Muscle of leg (tissue), 11 donors: ENCODE measurements around the gene CFTR. TPM values are rescaled to one million over a fixed set of nuclear protein-coding genes. Genes with fewer than 3 reads are reported as not detected.
"Not testable (repeated sequence)": the region's sequence is repeated elsewhere in the genome, so short reads cannot be mapped to it uniquely, and the experiment has no call there.

Experiments used
- DNase-seq: peaks from one replicate; pipeline ENCODE4 v3.0.0; 2013
- H3K27ac ChIP-seq: one replicate; pipeline ENCODE4 v1.5.1; 2013; ENCODE audit warnings: mild to moderate bottlenecking, low read length, control low read depth
- H3K27me3 ChIP-seq: one replicate; pipeline ENCODE4 v1.6.1; 2013; ENCODE audit warnings: low read length; ENCODE audit not compliant: control insufficient read depth, insufficient read depth
- H3K36me3 ChIP-seq: one replicate; pipeline ENCODE4 v1.6.1; 2013; ENCODE audit warnings: low read length; ENCODE audit not compliant: control insufficient read depth, insufficient read depth
- H3K4me1 ChIP-seq: one replicate; pipeline ENCODE4 v1.6.1; 2013; ENCODE audit warnings: low read length; ENCODE audit not compliant: control insufficient read depth, insufficient read depth
- H3K4me3 ChIP-seq: one replicate; pipeline ENCODE4 v1.5.1; 2013; ENCODE audit warnings: low read length, control low read depth
- H3K9me3 ChIP-seq: replicated peaks from 2 replicates; pipeline ENCODE4 v1.6.1; 2013; ENCODE audit warnings: low read depth, low read length; ENCODE audit not compliant: control insufficient read depth
- WGBS: methylation state at CpG from one replicate; pipeline ENCODE4 v1.1.5; 2013; ENCODE audit warnings: missing lambda C conversion rate; ENCODE audit not compliant: insufficient coverage; 5-methylcytosine and 5-hydroxymethylcytosine counted together
- polyA plus RNA-seq, 8 donors: library from polyadenylated mRNA; unstranded; fragments of 120-200 nt; gene quantifications; one replicate each; pipeline versions ENCODE4 v1.2.1 to v1.2.3, GENCODE V29; 2013; ENCODE audit warnings: inconsistent platforms in 1 of 8, low replicate concordance in 1 of 8; ENCODE audit not compliant: insufficient read length in 8 of 8, insufficient read depth in 1 of 8
- total RNA-seq: library from RNA; stranded (reverse); fragments of 120-200 nt; gene quantifications from one replicate; pipeline ENCODE4 v1.2.4, GENCODE V29; 2013

The CFTR gene
- total and polyA plus RNA-seq, 9 donors: 0.04 to 3.7 (median 0.41) TPM

DNA sequence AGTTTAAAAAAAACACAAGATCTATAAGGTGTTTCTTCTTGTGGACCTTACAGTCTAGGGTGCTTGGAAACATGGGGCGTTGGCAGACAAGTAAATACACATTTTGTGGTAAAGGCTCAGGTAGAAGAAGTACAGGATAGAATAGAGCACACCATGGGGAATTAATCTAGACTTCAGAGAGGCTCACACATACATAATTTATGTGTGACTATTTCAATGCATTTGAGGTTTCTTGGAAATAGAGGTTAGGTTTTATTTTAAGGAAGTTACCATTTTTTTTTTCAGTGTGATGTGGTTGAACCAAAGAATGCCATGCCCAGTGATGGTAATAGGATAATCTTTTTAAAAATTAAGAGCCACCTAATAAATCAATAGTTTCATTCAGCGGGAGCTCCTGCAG lies 12.8 kb downstream of the CFTR start:
- H3K27me3 ChIP-seq: no peaks in the 10 kb centered on the region
- no peak overlapping the region for H3K27ac ChIP-seq
- no peak overlapping the region for H3K4me3 ChIP-seq
- no peak for DNase-seq
- H3K36me3 ChIP-seq: no peaks in the 10 kb centered on the region
- H3K4me1 ChIP-seq: no peaks in the 10 kb centered on the region
- WGBS: no CpG with 5 or more reads among the region's 2 CpGs
- no peaks in the 10 kb centered on the region for H3K9me3 ChIP-seq

DNA sequence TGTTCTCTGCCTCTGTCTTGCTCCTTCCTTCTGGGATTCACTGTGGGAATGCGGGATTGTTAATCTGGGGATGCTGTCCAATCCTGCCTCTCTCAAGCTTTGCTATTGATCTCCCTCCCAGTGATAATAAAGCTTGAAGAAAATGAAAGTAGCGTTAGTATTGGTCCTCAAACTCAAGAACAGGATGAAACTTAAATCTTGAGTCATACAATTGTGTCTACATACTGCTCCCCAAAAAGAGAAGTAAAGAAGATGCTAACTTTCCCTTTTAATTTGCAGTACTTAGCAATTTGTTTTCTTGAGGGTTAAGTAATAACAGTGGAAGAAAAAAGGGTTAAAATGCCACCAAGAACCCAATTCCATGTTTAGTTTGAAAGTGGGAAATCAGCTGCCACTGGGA lies 13.6 kb downstream of the CFTR start:
- no peaks in the 10 kb centered on the region for H3K4me1 ChIP-seq

DNA sequence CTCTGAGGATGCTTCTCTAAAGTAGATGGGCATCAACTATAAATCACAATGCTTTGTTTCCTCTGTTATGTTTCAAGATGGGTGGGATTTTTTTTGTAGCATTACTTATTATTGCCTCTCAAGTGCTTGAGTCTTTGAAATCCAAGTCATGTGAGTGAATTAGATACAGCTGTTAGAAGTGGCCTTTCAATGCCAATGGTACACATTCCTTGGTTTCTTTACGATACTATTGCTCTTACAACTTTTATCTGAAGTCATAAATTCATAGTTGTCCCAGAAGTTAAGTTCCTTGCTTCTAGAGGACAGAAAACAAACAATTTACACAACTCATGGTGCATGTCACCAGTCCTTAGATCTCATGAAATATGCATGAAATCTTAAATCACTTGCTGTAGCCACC lies 15.5 kb downstream of the CFTR start:
- whole genome bisulfite sequencing: no CpG with 5 or more reads among the region's 1 CpG
- no peak for DNase-seq
- Histone ChIP-seq H3K4me3 (no peak overlapping the region), H3K4me1 (no peaks in the 10 kb centered on the region), H3K9me3 (no peaks in the 10 kb centered on the region), H3K27ac (no peak overlapping the region), H3K36me3 (no peaks in the 10 kb centered on the region), H3K27me3 (no peaks in the 10 kb centered on the region)

More for the DNA sequence above, 13.6 kb downstream of the CFTR start:
- no peak for DNase-seq
- Histone ChIP-seq H3K36me3 (no peaks in the 10 kb centered on the region), H3K9me3 (no peaks in the 10 kb centered on the region), H3K4me3 (no peak overlapping the region), H3K27me3 (no peaks in the 10 kb centered on the region), H3K27ac (no peak overlapping the region)
- WGBS: no CpG with 5 or more reads among the region's 2 CpGs

DNA sequence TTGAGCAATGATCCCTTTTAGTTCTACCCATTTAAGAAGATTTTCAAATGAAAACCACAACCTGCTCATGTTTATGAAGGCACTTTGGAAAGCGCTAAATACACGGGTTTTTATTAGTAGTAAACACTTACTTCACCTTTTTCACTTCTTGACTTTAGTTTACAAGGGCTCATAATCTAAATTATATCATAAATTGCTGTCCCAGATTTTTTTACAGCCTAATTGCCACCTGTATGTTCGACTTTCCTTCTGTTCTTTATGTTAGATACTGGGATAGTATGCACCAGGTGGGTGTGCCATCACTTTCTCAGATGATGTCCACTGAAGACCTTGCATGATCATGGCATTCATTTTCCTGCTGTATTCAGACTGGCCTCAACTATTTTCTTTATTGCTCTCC lies 22.5 kb downstream of the CFTR start:
- Histone ChIP-seq H3K36me3 (no peaks in the 10 kb centered on the region), H3K27me3 (no peaks in the 10 kb centered on the region), H3K4me1 (no peaks in the 10 kb centered on the region), H3K27ac (no peak overlapping the region), H3K4me3 (no peak overlapping the region), H3K9me3 (no peaks in the 10 kb centered on the region)
- DNase-seq: no peak
- WGBS: no CpG with 5 or more reads among the region's 3 CpGs

DNA sequence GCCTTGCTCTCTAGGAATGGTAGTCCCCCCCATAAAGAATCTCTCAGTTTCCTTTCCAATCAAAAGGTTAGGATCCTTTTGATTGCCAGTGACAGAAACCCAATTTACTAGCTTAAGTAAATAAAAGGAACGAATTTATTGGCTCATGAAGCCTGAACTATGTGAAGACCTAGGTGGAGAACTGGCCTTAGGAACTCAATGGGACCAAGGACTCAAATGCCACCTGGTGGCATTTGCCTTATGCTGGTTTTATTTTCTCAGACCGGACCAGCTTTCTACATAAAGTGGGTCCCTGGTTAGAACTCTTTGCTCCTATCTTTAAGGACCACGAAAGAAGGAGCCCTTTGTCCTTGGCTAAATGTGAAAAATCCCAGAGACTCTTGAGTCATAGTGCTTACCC lies 25.4 kb downstream of the CFTR start:
- H3K27ac ChIP-seq: no peak overlapping the region
- H3K4me1 ChIP-seq: no peaks in the 10 kb centered on the region
- DNase-seq: no peak
- H3K27me3 ChIP-seq: no peaks in the 10 kb centered on the region
- no peaks in the 10 kb centered on the region for H3K9me3 ChIP-seq
- H3K4me3 ChIP-seq: no peak overlapping the region
- 89% methylated on average over 2 of the region's 3 CpGs for WGBS
- H3K36me3 ChIP-seq: no peaks in the 10 kb centered on the region

DNA sequence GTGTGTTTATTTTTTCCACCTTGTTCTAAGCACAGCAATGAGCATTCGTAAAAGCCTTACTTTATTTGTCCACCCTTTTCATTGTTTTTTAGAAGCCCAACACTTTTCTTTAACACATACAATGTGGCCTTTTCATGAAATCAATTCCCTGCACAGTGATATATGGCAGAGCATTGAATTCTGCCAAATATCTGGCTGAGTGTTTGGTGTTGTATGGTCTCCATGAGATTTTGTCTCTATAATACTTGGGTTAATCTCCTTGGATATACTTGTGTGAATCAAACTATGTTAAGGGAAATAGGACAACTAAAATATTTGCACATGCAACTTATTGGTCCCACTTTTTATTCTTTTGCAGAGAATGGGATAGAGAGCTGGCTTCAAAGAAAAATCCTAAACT lies 28.9 kb downstream of the CFTR start:
- H3K27me3 ChIP-seq: no peaks in the 10 kb centered on the region
- H3K27ac ChIP-seq: no peak overlapping the region
- no peak overlapping the region for H3K4me3 ChIP-seq
- no peaks in the 10 kb centered on the region for H3K36me3 ChIP-seq
- no peaks in the 10 kb centered on the region for H3K4me1 ChIP-seq
- no peak for DNase-seq
- no CpG with 5 or more reads among the region's 1 CpG for WGBS
- no peaks in the 10 kb centered on the region for H3K9me3 ChIP-seq

DNA sequence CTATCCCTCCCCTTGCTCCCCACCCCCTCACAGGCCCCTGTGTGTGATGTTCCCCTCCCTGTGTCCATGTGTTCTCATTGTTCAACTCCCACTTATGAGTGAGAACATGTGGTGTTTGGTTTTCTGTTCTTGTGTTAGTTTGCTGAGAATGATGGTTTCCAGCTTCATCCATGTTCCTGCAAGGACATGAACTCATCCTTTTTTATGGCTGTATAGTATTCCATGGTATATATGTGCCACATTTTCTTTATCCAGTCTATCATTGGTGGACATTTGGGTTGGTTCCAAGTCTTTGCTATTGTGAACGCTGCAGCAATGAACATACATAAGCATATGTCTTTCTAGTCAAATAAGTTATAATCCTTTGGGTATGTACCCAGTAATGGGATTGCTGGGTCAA lies 37.4 kb downstream of the CFTR start:
- not testable (repeated sequence) for H3K27ac ChIP-seq, H3K4me1 ChIP-seq, H3K4me3 ChIP-seq, H3K36me3 ChIP-seq, H3K9me3 ChIP-seq, DNase-seq, H3K27me3 ChIP-seq
- no CpG with 5 or more reads among the region's 1 CpG for WGBS

DNA sequence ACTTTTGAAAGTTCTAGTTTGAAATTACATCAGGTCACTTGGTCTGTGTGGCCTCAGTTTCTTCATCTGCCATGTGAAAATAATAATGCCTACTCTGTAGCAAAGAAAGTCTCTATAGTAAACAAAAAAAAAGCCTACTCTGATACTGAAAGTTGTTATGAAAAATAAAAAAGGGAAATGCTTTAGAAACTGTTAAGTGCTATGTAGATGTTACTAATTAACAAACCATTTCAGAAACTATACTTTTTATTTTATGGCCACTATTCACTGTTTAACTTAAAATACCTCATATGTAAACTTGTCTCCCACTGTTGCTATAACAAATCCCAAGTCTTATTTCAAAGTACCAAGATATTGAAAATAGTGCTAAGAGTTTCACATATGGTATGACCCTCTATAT lies 50.6 kb downstream of the CFTR start:
- Histone ChIP-seq H3K27me3 (no peaks in the 10 kb centered on the region), H3K36me3 (no peaks in the 10 kb centered on the region), H3K4me3 (no peak overlapping the region), H3K9me3 (no peaks in the 10 kb centered on the region), H3K4me1 (no peaks in the 10 kb centered on the region), H3K27ac (no peak overlapping the region)
- no peak for DNase-seq

DNA sequence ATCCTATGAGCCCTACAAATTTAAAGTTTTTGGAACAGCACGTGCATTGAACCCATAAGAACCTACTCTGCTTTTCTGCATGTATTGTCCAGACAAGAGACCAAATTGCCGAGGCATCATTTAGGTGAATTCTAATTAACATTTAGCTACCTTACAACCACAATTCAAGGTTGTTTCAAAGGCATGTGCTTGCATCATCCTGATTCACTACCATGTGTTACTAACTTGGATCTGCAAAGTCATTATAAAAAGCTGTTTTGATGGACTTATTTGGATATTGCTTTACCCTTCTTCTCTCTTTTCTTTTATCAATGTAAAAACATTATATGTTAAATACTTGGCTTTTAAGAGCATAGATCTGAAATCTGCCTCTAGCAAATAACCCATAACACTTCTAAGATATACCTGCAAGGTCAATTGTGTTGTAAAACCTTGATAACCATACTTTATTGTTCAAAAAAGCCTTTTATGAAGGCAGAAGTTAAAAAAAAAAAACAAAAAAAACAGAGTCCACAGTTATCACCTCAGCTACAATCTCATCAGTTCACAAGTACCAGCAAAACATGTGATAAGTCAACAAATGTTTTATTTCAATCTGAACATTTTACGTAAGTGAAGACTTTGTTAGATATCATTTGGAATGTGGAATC lies 51.9 kb downstream of the CFTR start:
- Histone ChIP-seq H3K27me3 (no peaks in the 10 kb centered on the region), H3K27ac (no peak overlapping the region), H3K36me3 (no peaks in the 10 kb centered on the region), H3K9me3 (no peaks in the 10 kb centered on the region), H3K4me1 (no peaks in the 10 kb centered on the region), H3K4me3 (no peak overlapping the region)
- 100% methylated on average over 1 of the region's 3 CpGs for WGBS
- DNase-seq: no peak

DNA sequence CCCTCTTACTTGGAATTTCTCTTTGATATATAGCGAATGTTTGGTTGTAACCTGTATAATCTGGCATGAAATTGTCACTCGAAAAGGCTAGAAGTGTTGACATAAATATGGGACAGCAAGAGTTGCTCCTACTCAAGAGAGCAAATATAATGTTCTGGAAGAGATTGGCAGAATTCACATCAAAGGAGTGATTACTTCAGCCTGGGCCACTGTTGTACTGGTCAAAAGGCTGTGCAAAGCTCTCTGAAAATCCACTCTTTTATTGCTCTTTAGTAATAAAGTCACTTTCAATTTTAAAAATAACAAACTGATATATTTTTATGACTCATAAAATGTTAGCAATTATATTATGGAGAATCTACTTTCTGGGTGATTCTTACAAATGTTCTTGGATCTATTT lies 58.2 kb downstream of the CFTR start:
- DNase-seq: no peak
- WGBS: no CpG with 5 or more reads among the region's 2 CpGs
- H3K4me1 ChIP-seq: no peaks in the 10 kb centered on the region
- H3K27ac ChIP-seq: no peak overlapping the region
- H3K4me3 ChIP-seq: no peak overlapping the region
- no peaks in the 10 kb centered on the region for H3K36me3 ChIP-seq
- no peaks in the 10 kb centered on the region for H3K27me3 ChIP-seq
- H3K9me3 ChIP-seq: no peaks in the 10 kb centered on the region

DNA sequence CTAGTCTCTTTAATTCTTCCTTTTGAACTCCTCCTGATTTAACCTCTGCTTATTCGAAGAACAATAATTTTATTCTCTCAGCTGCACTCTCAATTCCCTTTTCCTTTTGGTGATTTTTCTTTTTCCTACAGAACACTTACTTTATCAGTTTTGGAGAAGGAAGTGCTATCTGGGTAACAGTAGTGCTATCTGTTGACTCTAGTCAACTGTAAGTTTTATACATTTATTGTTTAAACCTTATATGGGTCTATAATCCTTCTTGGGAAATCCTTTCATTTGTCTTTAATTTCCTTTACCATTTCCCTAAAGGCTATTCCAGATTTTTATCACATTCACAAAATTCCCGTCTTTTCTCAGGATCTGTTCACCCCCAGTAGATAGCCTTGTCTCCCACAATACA lies 64.2 kb downstream of the CFTR start:
- WGBS: no CpG with 5 or more reads among the region's 2 CpGs
- H3K4me3 ChIP-seq: no peak overlapping the region

More for the DNA sequence above, 64.2 kb downstream of the CFTR start:
- no peak for DNase-seq
- no peaks in the 10 kb centered on the region for H3K4me1 ChIP-seq
- H3K9me3 ChIP-seq: no peaks in the 10 kb centered on the region
- no peak overlapping the region for H3K27ac ChIP-seq
- no peaks in the 10 kb centered on the region for H3K27me3 ChIP-seq
- H3K36me3 ChIP-seq: no peaks in the 10 kb centered on the region
